DND-41 (cell line): ENCODE results near the gene KIRREL3.

Source experiments
- CTCF ChIP-seq: IDR thresholded peaks from 2 replicates; pipeline ENCODE4 v1.5.1; 2012; ENCODE audit warnings: borderline replicate concordance, low read length, moderate library complexity, mild to moderate bottlenecking; ENCODE audit not compliant: poor library complexity, severe bottlenecking; ENCODE audit errors: extremely low read depth
- EZH2 ChIP-seq: IDR thresholded peaks from 3 replicates; pipeline ENCODE4 v1.6.1; 2012; ENCODE audit warnings: borderline replicate concordance, low read depth, mild to moderate bottlenecking, moderate library complexity, low read length, inconsistent platforms; ENCODE audit not compliant: severe bottlenecking

DNA sequence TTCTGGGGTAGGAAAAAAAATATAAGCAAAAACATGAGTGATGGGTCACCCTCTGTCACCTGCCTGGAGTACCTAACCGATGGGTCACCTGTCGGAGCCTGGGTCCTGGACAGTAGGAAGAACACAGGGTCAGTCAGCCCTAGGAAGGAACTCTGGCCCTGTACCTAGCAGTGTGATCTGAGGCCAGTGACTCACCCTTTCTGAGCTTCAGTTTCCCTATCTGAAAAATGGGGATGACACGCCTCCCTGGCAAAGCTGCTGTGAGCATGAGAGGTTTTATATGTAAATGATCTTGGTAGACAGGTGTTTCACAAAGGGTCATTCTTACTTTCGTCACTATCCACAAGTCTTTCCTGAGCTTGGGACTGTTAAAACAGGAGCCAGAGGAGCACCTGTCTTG, 463.1 kb downstream of the KIRREL3 start:
- TF ChIP-seq CTCF (no peak), EZH2 (no peak)
